T-helper 1 cell treated with Interleukin-12 subunit alpha and Interleukin-12 subunit beta and Interleukin-4 antibody, amounts not matched to agents 30 ng/mL and 1 ng/mL, for 36 hours (primary cell): ENCODE measurements around the gene LEMD2. TPM values are rescaled to one million over a fixed set of nuclear protein-coding genes. Genes with fewer than 3 reads are reported as not detected.

Experiments used
- intact Hi-C: fragments of 100-400 bp; cut with micrococcal nuclease; formaldehyde crosslinking; loops from one replicate; pipeline ENCODE4 v1.15.1; 2024
- total RNA-seq: library from RNA; stranded (reverse); gene quantifications from 2 replicates; pipeline ENCODE4 v1.2.3, GENCODE V29; 2022

Gene LEMD2
- total RNA-seq, 1 donor from 2014 or later, result 77.2 TPM

- intact Hi-C loops, result no loop called here
These were observed 64.6 kb downstream of the LEMD2 start for GRCh38 chr6:33724102-33725023.

- intact Hi-C loops, result no loop called here
These were observed 65.4 kb downstream of the LEMD2 start for GRCh38 chr6:33723371-33724085.

GRCh38 chr6:33722103-33722623, 66.8 kb downstream of the LEMD2 start:
- intact Hi-C loops, result no loop called here

- intact Hi-C loops, result no loop called here
These were observed 67.4 kb downstream of the LEMD2 start for GRCh38 chr6:33721508-33721907.

Other genes starting within 250 kb of the LEMD2 start
- gene BAK1, start 208.9 kb downstream of the LEMD2 start, total RNA-seq, result 94.4 and 95.0 TPM in 2 replicates
- gene ITPR3, start 167.8 kb downstream of the LEMD2 start, total RNA-seq, result 45.4 and 46.9 TPM in 2 replicates
- gene UQCC2, start 77.4 kb downstream of the LEMD2 start, total RNA-seq, result 77.7 and 79.6 TPM in 2 replicates
- gene IP6K3, start 42.2 kb downstream of the LEMD2 start, total RNA-seq, result not detected in 2 replicates
- not detected in 2 replicates for gene MLN, start 14.9 kb upstream of the LEMD2 start, total RNA-seq